HCT116 (cell line): ENCODE data around the gene PLOD2. TPM values are rescaled to one million over a fixed set of nuclear protein-coding genes. Genes with fewer than 3 reads are reported as not detected.

Experiments used
- ATAC-seq: fragments of 200-7000 bp; cut with Tn5 transposase; 2 replicates; pipeline ENCODE4 v1.9.1; 2020; ENCODE audit warnings: mild to moderate bottlenecking, moderate library complexity
- BruUV-seq: library from RNA; stranded (reverse); fragments of 400-500 nt; replicated peaks from 2 replicates; lab custom pipeline; 2021; lab: Mats Ljungman, UMichigan
- CTCF ChIA-PET: fragments of 300-600 bp; sonication (Branson Sonifier 250); formaldehyde crosslinking; loops from one replicate; lab custom pipeline; 2021; ENCODE audit warnings: antibody characterized with exemption; lab: Charles Lee
- POLR2A ChIA-PET: fragments of 300-600, 350-600 bp; sonication (Branson Sonifier 250); formaldehyde crosslinking; loops from one replicate; lab custom pipeline; 2021; ENCODE audit warnings: antibody characterized with exemption; lab: Charles Lee
- RAD21 ChIA-PET, 2 experiments: fragments of 300-600 bp; sonication (Branson Sonifier 250); formaldehyde crosslinking; loops; one replicate each; lab custom pipeline; 2023; ENCODE audit warnings: low total read pairs in 2 of 2; ENCODE audit not compliant: uncharacterized antibody in 2 of 2, unreplicated experiment in 2 of 2, low non-redundant PET in 1 of 2; lab: Charles Lee
- DNase-seq: peaks from one replicate; pipeline ENCODE4 v3.0.0-alpha.2; 2010; ENCODE audit warnings: low read depth, low spot score
- H2AFZ ChIP-seq: fragments of 200-600 bp; shearing (Covaris generic), sonication (generic); 2 replicates; pipeline ENCODE4 v1.6.1; 2017; ENCODE audit warnings: low read depth, mixed run types, mixed read lengths, antibody characterized with exemption, low read length; ENCODE audit not compliant: poor library complexity, severe bottlenecking
- H3K27ac ChIP-seq: 2 replicates; pipeline ENCODE4 v1.5.1; 2012; ENCODE audit warnings: low read depth, low read length
- H3K27me3 ChIP-seq: fragments of 200-600 bp; sonication (generic); 2 replicates; pipeline ENCODE4 v1.6.1; 2016; ENCODE audit warnings: mixed run types, low read length, mixed read lengths; ENCODE audit not compliant: insufficient read depth
- H3K36me3 ChIP-seq, 2 experiments: fragments of 200-500 bp in 1 of 2; fragments of 200-600 bp in 1 of 2; sonication (Bioruptor generic) in 1 of 2; sonication (generic) in 1 of 2; 2 replicates each; pipeline versions ENCODE4 v1.5.1 to v1.6.1; 2014 to 2016; ENCODE audit warnings: low read length in 2 of 2, inconsistent platforms in 1 of 2, mixed read lengths in 1 of 2, mixed run types in 1 of 2; ENCODE audit not compliant: insufficient read depth in 2 of 2, control insufficient read depth in 1 of 2
- H3K4me1 ChIP-seq, 2 experiments: fragments of 200-600 bp in 1 of 2; sonication (generic) in 1 of 2; 2 replicates each; pipeline versions ENCODE4 v1.5.1 to v1.6.1; 2012 to 2017; ENCODE audit warnings: low read length in 2 of 2, inconsistent platforms in 1 of 2, mild to moderate bottlenecking in 1 of 2, mixed read lengths in 1 of 2, mixed run types in 1 of 2, moderate library complexity in 1 of 2; ENCODE audit not compliant: insufficient read depth in 2 of 2, control insufficient read depth in 1 of 2
- H3K4me2 ChIP-seq: fragments of 200-600 bp; sonication (generic); 2 replicates; pipeline ENCODE4 v1.6.1; 2017; ENCODE audit warnings: mixed run types, low read length, mixed read lengths
- H3K4me3 ChIP-seq, 2 experiments: fragments of 200-600 bp in 1 of 2; sonication (generic) in 1 of 2; replicated peaks in 1 of 2; 2 replicates each; pipeline ENCODE4 v1.5.1; 2011 to 2016; ENCODE audit warnings: low read length in 2 of 2, control low read depth in 1 of 2, low read depth in 1 of 2, mild to moderate bottlenecking in 1 of 2, mixed read lengths in 1 of 2, mixed run types in 1 of 2
- H3K79me2 ChIP-seq: fragments of 200-600 bp; sonication (generic); 2 replicates; pipeline ENCODE4 v1.6.1; 2017; ENCODE audit warnings: mild to moderate bottlenecking, mixed run types, low read length, moderate library complexity, mixed read lengths; ENCODE audit not compliant: insufficient read depth
- H3K9ac ChIP-seq: fragments of 200-600 bp; sonication (generic); 2 replicates; pipeline ENCODE4 v1.6.1; 2016; ENCODE audit warnings: low read length, mixed read lengths
- H3K9me2 ChIP-seq: fragments of 200-600 bp; sonication (generic), shearing (Covaris generic); 2 replicates; pipeline ENCODE4 v1.6.1; 2017; ENCODE audit warnings: mixed run types, mild to moderate bottlenecking, moderate library complexity; ENCODE audit not compliant: insufficient read depth
- H3K9me3 ChIP-seq, 2 experiments: fragments of 200-500 bp in 1 of 2; fragments of 200-600 bp in 1 of 2; sonication (Bioruptor generic) in 1 of 2; sonication (generic) in 1 of 2; 2 replicates each; pipeline ENCODE4 v1.6.1; 2014 to 2017; ENCODE audit warnings: low read length in 2 of 2, mixed read lengths in 2 of 2, inconsistent platforms in 1 of 2, low read depth in 1 of 2, mild to moderate bottlenecking in 1 of 2, mixed run types in 1 of 2, moderate library complexity in 1 of 2; ENCODE audit not compliant: control insufficient read depth in 1 of 2, insufficient read depth in 1 of 2
- H4K20me1 ChIP-seq: fragments of 200-600 bp; sonication (generic), shearing (Covaris generic); 2 replicates; pipeline ENCODE4 v1.6.1; 2017; ENCODE audit warnings: mixed run types, mild to moderate bottlenecking, moderate library complexity; ENCODE audit not compliant: insufficient read depth
- CEBPB ChIP-seq: IDR thresholded peaks from 2 replicates; pipeline ENCODE4 v1.6.1; 2012; ENCODE audit warnings: low read depth
- ELF1 ChIP-seq: IDR thresholded peaks from 2 replicates; pipeline ENCODE4 v1.6.1; 2012; ENCODE audit warnings: low read depth, borderline replicate concordance
- EZH2 ChIP-seq: fragments of 200-600 bp; sonication (generic); IDR thresholded peaks from 2 replicates; pipeline ENCODE4 v1.6.1; 2017; ENCODE audit warnings: antibody characterized with exemption, mixed run types
- JUND ChIP-seq: IDR thresholded peaks from 2 replicates; pipeline ENCODE4 v1.6.1; 2012
- POLR2A ChIP-seq: IDR thresholded peaks from 2 replicates; pipeline ENCODE4 v1.7.0; 2011; ENCODE audit warnings: borderline replicate concordance; ENCODE audit not compliant: insufficient read depth, insufficient read length; ENCODE audit errors: extremely low read depth
- POLR2AphosphoS5 ChIP-seq: IDR thresholded peaks from 2 replicates; pipeline ENCODE4 v1.6.1; 2011; ENCODE audit warnings: mild to moderate bottlenecking, low read depth, low read length, moderate library complexity
- RAD21 ChIP-seq: IDR thresholded peaks from 2 replicates; pipeline ENCODE4 v1.6.1; 2012; ENCODE audit warnings: low read depth, mild to moderate bottlenecking
- SIN3A ChIP-seq: IDR thresholded peaks from 2 replicates; pipeline ENCODE4 v1.6.1; 2012; ENCODE audit warnings: low read depth
- SP1 ChIP-seq: IDR thresholded peaks from 2 replicates; pipeline ENCODE4 v1.6.1; 2012; ENCODE audit warnings: low read depth
- SRF ChIP-seq: IDR thresholded peaks from 2 replicates; pipeline ENCODE4 v1.6.1; 2012; ENCODE audit warnings: low read depth
- TCF7L2 ChIP-seq: IDR thresholded peaks from 2 replicates; pipeline ENCODE4 v1.7.0; 2011; ENCODE audit warnings: borderline replicate concordance, inconsistent platforms; ENCODE audit not compliant: insufficient read depth, insufficient read length; ENCODE audit errors: extremely low read depth
- ZNF274 ChIP-seq: fragments of 200-500 bp; sonication (Bioruptor generic); IDR thresholded peaks from 2 replicates; pipeline ENCODE4 v1.6.1; 2014; ENCODE audit warnings: mild to moderate bottlenecking, low read depth, low read length, inconsistent platforms
- intact Hi-C: fragments of 100-400 bp; cut with micrococcal nuclease; formaldehyde crosslinking; loops from 2 replicates; pipeline ENCODE4 v1.10.0; 2022
- total RNA-seq: library from RNA; stranded (reverse); gene quantifications from one replicate; pipeline ENCODE4 v1.2.1, GENCODE V29; 2021; ENCODE audit not compliant: unreplicated experiment
- TF ChIP-seq, protein P1 (sequence below): IDR thresholded peaks from 2 replicates; pipeline ENCODE4 v1.6.1; 2011; ENCODE audit warnings: mild to moderate bottlenecking, low read length, moderate library complexity; ENCODE audit not compliant: insufficient replicate concordance; ENCODE audit errors: extremely low read depth
- TF ChIP-seq, protein P2 (sequence below): IDR thresholded peaks from 2 replicates; pipeline ENCODE4 v1.6.1; 2012; ENCODE audit warnings: low read depth
- TF ChIP-seq, protein P3 (sequence below): IDR thresholded peaks from 2 replicates; pipeline ENCODE4 v1.6.1; 2012
- TF ChIP-seq, protein P4 (sequence below), 3 experiments: fragments of 200-600 bp in 1 of 3; sonication (generic) in 1 of 3; IDR thresholded peaks in 2 of 3; conservative IDR thresholded peaks in 1 of 3; 2 replicates each; pipeline ENCODE4 v1.5.1; 2012 to 2017; ENCODE audit warnings: low read depth in 2 of 3, low read length in 2 of 3, antibody characterized with exemption in 1 of 3, borderline replicate concordance in 1 of 3, control low read depth in 1 of 3, mild to moderate bottlenecking in 1 of 3, mixed read lengths in 1 of 3, mixed run types in 1 of 3, moderate library complexity in 1 of 3; ENCODE audit not compliant: insufficient read depth in 1 of 3
- TF ChIP-seq, protein P5 (sequence below): IDR thresholded peaks from 2 replicates; pipeline ENCODE4 v1.6.1; 2012

Gene PLOD2
- total RNA-seq, 1 experiment from 2014 or later: 25.8 TPM

DNA sequence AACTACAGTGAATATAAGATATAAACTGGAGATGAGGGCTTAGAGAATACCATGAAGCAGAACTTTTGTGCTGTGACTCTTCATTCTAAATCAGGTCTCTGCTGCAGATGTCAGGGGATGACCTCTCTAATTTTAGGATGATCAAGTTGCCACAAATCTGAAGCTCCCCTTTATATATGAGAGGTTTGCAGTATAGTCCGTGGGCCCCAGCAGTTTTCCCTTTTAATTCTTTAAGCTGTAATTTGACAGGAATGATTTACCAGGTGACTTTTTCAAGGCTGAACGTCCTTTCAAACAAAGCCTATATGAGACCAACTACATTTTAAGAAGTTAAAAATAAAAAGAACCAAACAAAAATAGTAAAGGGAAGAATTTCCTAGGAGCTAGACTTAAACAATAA, 4.9 kb upstream of the PLOD2 start:
- H3K36me3 ChIP-seq: no peaks in the 10 kb centered on the region
- peaks cover 4 to 8% of the 10 kb centered on the region in 2 experiments; a peak in 3 of 4 replicates for H3K4me1 ChIP-seq
- H3K4me2 ChIP-seq: no peak overlapping the region
- ATAC-seq (no peak), DNase-seq (no peak)
- RAD21 ChIA-PET: interaction anchor here in 1 of 2 experiments (0.6 kb wide), 1 partner anchor 90 kb away, joined by 5 read pairs; no protein-coding TSS in a partner anchor
- H3K9ac ChIP-seq: no peak overlapping the region
- no peaks in the 10 kb centered on the region for H3K79me2 ChIP-seq
- H3K9me2 ChIP-seq: no peaks in the 10 kb centered on the region
- POLR2A ChIA-PET: no interaction called here
- no TSS peak for BruUV-seq
- H3K27ac ChIP-seq: no peak overlapping the region
- H3K9me3 ChIP-seq: no peaks in the 10 kb centered on the region
- CTCF ChIA-PET: interaction anchor here (2.0 kb wide), 1 partner anchor 22 kb away, joined by 5 read pairs; no protein-coding TSS in a partner anchor
- no peaks in the 10 kb centered on the region for H3K27me3 ChIP-seq
- intact Hi-C loops: no loop called here
- H3K4me3 ChIP-seq: no peak overlapping the region
- no peak for TF ChIP-seq JUND
- TF ChIP-seq, protein P1, sequence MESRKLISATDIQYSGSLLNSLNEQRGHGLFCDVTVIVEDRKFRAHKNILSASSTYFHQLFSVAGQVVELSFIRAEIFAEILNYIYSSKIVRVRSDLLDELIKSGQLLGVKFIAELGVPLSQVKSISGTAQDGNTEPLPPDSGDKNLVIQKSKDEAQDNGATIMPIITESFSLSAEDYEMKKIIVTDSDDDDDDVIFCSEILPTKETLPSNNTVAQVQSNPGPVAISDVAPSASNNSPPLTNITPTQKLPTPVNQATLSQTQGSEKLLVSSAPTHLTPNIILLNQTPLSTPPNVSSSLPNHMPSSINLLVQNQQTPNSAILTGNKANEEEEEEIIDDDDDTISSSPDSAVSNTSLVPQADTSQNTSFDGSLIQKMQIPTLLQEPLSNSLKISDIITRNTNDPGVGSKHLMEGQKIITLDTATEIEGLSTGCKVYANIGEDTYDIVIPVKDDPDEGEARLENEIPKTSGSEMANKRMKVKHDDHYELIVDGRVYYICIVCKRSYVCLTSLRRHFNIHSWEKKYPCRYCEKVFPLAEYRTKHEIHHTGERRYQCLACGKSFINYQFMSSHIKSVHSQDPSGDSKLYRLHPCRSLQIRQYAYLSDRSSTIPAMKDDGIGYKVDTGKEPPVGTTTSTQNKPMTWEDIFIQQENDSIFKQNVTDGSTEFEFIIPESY: no peak
- no peak for TF ChIP-seq SRF
- TF ChIP-seq POLR2AphosphoS5: no peak
- TF ChIP-seq EZH2: no peak
- TF ChIP-seq, protein P2, sequence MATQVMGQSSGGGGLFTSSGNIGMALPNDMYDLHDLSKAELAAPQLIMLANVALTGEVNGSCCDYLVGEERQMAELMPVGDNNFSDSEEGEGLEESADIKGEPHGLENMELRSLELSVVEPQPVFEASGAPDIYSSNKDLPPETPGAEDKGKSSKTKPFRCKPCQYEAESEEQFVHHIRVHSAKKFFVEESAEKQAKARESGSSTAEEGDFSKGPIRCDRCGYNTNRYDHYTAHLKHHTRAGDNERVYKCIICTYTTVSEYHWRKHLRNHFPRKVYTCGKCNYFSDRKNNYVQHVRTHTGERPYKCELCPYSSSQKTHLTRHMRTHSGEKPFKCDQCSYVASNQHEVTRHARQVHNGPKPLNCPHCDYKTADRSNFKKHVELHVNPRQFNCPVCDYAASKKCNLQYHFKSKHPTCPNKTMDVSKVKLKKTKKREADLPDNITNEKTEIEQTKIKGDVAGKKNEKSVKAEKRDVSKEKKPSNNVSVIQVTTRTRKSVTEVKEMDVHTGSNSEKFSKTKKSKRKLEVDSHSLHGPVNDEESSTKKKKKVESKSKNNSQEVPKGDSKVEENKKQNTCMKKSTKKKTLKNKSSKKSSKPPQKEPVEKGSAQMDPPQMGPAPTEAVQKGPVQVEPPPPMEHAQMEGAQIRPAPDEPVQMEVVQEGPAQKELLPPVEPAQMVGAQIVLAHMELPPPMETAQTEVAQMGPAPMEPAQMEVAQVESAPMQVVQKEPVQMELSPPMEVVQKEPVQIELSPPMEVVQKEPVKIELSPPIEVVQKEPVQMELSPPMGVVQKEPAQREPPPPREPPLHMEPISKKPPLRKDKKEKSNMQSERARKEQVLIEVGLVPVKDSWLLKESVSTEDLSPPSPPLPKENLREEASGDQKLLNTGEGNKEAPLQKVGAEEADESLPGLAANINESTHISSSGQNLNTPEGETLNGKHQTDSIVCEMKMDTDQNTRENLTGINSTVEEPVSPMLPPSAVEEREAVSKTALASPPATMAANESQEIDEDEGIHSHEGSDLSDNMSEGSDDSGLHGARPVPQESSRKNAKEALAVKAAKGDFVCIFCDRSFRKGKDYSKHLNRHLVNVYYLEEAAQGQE: no peak
- no peak for TF ChIP-seq POLR2A
- TF ChIP-seq, protein P3, sequence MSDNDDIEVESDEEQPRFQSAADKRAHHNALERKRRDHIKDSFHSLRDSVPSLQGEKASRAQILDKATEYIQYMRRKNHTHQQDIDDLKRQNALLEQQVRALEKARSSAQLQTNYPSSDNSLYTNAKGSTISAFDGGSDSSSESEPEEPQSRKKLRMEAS: no peak
- TF ChIP-seq, protein P4, sequence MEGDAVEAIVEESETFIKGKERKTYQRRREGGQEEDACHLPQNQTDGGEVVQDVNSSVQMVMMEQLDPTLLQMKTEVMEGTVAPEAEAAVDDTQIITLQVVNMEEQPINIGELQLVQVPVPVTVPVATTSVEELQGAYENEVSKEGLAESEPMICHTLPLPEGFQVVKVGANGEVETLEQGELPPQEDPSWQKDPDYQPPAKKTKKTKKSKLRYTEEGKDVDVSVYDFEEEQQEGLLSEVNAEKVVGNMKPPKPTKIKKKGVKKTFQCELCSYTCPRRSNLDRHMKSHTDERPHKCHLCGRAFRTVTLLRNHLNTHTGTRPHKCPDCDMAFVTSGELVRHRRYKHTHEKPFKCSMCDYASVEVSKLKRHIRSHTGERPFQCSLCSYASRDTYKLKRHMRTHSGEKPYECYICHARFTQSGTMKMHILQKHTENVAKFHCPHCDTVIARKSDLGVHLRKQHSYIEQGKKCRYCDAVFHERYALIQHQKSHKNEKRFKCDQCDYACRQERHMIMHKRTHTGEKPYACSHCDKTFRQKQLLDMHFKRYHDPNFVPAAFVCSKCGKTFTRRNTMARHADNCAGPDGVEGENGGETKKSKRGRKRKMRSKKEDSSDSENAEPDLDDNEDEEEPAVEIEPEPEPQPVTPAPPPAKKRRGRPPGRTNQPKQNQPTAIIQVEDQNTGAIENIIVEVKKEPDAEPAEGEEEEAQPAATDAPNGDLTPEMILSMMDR (IDR thresholded peaks at IDR 0.05 in 2 of 3, conservative IDR thresholded peaks at IDR 0.05 in 1 of 3; ENCODE audit: borderline replicate concordance in 1 of 3, insufficient read depth in 1 of 3, low read depth in 2 of 3, low read length in 2 of 3): no peak
- TF ChIP-seq ZNF274: no peak
- no peak for TF ChIP-seq RAD21
- TF ChIP-seq ELF1: no peak
- TF ChIP-seq TCF7L2: no peak
- no peak for TF ChIP-seq SP1
- TF ChIP-seq SIN3A: no peak
- TF ChIP-seq, protein P5, sequence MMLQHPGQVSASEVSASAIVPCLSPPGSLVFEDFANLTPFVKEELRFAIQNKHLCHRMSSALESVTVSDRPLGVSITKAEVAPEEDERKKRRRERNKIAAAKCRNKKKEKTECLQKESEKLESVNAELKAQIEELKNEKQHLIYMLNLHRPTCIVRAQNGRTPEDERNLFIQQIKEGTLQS: no peak
- TF ChIP-seq CEBPB: no peak
- no peak overlapping the region for H2AFZ ChIP-seq
- no peaks in the 10 kb centered on the region for H4K20me1 ChIP-seq
